SKM-1 treated with dmso at 0.1 percent for 144 hours (cell line): ENCODE measurements around the gene SOD1.

Source experiments
- DNase-seq: peaks from one replicate; lab custom pipeline; 2025; ENCODE audit not compliant: unreplicated experiment; lab: John Stamatoyannopoulos, UW

SOD1 gene

DNA sequence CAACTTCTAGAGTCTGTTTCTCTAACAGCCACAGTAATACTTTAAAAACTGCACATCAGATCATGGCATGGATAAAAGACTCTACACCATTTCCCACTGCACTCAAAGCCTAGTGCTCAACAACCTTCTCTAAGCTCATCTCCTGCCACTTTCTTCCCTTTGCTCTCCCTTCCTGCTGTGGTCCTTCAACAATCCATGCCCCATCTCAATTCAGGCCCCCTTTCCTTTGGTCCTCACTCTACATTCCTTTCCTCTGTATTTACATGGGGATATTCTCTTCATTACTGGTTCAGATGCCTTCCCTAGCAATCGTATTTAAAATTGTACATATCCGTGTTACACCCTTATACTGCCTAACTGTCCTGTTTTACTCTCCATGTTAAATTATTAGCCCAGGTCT is 19.0 kb downstream of the SOD1 start:
- no peak for DNase-seq

- no peak for DNase-seq
Measured at GRCh38 chr21:31682620-31683019, 23.1 kb downstream of the SOD1 start.

DNA sequence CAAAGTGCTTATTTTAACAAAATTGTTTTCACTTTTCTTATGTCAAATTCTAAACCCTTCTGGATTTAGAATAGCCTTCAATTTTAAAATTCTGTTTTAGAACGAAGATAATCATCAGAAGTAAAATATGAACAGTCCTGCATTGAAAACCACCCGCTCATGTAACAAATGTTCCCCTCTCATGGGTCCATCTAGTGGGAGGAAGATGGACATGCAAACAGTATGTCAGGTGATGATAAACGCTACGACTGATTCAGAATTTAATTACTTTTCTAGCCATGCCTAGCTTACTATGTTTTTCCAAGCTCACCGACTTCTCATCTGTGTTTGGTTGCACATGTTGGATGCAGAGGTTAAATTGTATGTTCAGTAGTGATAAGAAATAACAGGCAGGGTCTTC is 23.5 kb downstream of the SOD1 start:
- DNase-seq: no peak

GRCh38 chr21:31684918-31685317 is 25.4 kb downstream of the SOD1 start:
- no peak for DNase-seq

DNA sequence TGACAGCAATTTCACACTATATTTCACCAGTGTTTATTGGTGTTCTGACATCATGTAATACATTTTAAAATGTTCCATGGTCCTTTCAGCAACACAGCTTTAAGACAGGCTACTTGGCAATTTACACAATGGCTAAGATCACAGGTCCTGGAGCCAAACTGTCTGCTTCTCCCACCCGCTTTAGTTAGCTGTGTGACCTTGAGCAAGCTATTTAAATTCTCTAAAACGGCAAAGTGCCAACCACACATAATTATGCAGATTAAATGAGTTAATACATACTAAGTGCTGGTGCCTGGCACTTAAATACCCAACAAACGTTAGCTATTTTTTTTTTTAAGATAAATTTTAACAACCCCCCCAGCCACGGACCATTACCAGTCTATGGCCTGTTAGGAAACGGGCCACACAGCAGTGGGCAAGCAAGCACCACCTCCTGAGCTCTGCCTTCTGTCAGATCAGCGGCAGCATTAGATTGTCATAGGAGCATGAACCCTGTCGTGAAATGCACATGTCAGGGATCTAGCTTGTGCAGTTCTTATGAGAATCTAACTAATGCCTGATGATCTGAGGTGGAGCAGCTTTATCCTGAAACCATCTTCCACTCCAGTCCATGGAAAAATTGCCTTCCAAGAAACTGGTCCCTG is 26.9 kb downstream of the SOD1 start:
- no peak for DNase-seq

GRCh38 chr21:31687108-31687507 is 27.6 kb downstream of the SOD1 start:
- DNase-seq: no peak

- no peak for DNase-seq
Measured at GRCh38 chr21:31688603-31689368, 29.3 kb downstream of the SOD1 start.

DNA sequence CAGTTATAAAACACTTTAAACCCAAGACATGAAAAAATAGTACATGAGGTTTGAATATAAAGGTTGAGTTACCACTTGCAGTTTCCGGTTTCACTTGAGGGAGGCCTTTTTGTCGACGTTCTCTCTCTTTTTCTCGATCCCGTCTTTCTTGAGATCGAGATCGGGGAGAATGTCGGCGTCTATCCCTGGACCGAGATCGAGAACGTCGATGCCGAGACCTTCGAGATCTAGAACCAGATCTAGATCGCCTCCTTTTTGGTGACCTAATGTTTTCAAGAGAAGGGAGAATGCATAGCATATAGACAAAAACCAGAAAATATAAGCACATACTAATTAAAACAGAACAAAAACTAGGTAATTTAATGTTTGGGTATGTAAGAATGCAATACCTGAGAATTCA is 33.7 kb downstream of the SOD1 start:
- no peak for DNase-seq

DNA sequence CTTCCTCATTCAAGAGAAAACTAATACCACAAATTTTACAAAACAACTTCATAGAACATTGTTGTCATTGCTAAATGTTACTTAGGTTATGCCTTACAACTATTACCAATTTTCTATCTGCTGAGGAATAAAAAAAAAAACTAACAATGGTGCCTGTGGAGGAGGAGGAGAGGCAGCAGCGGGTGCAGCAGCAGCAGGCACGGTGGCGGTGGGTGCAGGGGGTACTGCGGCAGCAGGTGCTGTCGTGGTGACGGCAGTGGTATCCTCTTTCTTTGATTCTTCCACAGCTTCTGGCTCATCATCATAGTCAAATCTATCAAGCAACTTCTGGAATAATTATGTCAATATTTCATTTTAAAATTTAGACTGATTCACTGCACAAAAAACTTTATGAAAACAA is 36.9 kb downstream of the SOD1 start:
- no peak for DNase-seq

DNA sequence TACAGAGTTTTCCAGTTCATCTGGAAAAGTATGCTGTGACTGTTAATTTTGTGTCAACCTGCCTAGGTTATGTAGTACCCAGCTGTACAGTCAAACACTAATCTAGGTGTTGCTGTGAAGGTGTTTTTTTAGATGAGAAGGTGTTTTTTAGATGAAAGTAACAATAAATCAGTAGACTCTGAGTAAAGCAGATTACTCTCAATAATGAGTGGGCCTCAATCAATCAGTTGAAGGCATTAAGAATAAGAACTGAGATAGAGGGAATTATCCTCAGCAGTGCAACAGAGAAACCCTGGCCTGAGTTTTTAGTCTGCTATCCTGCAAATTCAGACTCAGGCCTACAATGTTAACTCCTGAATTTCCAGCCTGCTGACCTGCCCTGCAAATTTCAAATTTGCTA is 39.0 kb downstream of the SOD1 start:
- DNase-seq: no peak

DNA sequence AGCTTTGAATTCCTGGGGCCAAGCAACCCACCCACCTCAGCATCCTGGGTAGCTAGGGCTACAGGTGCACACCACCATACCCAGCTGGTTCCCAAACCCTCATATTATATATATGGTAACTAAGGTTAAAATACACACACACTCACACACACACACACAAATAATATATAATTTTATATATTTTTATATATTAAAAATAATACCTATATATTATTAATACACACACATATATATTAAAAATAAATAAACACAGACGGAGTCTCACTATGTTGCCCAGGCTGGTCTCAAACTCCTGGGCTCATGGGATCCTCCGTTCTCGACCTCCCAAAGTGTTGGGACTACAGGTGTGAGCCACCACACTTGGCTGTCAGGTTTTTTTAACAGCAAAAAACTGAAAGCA is 40.5 kb downstream of the SOD1 start:
- DNase-seq: no peak

- DNase-seq: no peak
Measured at GRCh38 chr21:31706562-31706961, 47.1 kb downstream of the SOD1 start.

DNA sequence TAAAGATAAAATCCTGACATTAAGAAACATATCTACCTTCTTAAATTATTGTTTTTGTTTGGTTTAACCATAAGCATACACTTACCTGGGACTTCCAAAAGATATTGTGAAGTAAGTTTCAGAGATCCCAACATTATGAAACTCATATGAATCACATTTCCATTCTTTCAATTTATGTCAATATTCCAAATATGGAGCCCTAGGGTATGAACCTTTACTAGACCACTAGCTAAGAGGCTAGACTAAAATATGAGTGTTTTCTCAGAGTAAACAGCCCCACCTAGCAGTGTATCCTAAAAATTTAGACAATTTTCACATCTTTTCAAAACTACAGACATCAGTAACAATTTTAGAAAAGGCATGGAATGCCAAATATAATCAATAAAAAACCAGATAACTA is 48.0 kb downstream of the SOD1 start:
- no peak for DNase-seq

- no peak for DNase-seq
Measured at GRCh38 chr21:31708541-31708940, 49.0 kb downstream of the SOD1 start.

DNA sequence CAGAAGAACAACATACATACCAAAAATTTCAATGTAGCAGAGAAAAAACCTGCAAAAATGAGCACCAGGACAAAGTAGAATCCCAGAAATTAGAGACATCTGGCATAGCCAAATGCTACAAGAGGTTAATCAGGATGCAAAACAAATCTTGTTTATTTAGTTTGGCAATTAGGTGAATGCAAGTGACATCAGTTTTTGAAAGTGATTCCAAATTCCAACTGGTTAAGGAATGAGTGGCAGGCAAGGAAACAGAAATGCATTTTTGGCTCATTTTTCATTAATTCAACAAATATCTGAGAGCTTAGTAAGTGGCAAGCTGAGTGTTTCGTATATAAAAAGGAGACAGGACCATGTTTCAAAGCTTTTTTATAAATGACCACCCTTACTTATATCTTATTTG is 51.1 kb downstream of the SOD1 start:
- no peak for DNase-seq

DNA sequence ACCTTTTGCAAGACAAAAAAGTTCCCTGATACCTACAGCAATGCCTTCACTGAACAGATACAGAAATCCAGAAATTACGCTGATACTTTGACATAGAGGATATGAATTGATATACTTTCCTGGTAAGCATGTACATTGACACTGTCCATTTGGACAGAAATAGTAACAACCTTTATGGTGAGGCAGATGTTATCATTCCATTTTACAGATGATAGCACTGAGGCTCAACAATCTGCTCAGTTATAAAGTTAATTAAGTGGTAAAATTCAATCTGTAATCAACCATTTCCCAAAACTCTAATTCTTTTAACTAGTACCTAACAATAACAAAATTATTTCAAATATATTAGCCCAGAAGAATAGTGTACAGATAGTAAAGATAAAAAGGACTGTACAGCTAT is 51.8 kb downstream of the SOD1 start:
- DNase-seq: no peak

DNA sequence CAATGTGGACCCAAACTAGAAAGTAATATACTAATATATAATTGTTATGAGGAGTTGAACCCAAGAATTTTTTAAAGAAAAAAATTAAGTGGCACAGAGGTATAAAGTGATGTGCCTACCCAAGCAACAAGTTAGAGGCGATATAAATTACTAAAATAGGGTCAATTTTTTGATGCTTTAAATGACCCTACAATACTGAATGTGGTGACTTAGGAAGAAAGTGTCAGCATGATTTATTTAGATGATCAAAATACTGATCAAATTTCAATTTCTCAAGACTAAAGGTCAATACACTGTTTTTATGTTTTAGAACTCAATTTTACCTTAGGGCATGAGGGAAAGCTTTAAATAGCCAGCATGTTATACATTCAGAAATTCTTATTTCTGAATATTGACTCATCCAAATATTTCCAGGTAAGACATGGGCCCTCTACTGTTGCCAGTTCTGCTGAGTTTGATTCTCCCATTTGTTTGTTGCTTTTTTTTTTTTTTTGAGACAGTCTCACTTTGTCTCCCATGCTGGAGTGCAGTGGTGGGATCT is 52.3 kb downstream of the SOD1 start:
- no peak for DNase-seq

DNA sequence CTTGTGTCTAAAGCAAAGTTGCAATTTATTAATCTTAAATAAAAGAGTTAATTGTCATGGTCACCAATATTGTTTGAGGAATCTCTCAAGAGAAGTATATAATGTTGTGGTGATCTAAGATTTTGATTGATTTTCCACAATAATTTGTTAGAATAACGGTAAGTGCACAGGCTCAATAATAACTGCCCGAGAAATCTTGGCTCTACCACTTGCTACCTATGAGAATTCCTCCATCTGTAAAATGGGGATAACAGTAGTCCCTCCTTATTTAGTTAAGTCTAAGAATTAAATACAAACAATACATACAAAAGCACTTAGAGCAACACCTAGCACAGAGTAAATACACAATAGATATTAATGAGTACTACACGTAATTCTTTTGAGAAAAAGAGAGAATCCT is 53.6 kb downstream of the SOD1 start:
- DNase-seq: no peak

DNA sequence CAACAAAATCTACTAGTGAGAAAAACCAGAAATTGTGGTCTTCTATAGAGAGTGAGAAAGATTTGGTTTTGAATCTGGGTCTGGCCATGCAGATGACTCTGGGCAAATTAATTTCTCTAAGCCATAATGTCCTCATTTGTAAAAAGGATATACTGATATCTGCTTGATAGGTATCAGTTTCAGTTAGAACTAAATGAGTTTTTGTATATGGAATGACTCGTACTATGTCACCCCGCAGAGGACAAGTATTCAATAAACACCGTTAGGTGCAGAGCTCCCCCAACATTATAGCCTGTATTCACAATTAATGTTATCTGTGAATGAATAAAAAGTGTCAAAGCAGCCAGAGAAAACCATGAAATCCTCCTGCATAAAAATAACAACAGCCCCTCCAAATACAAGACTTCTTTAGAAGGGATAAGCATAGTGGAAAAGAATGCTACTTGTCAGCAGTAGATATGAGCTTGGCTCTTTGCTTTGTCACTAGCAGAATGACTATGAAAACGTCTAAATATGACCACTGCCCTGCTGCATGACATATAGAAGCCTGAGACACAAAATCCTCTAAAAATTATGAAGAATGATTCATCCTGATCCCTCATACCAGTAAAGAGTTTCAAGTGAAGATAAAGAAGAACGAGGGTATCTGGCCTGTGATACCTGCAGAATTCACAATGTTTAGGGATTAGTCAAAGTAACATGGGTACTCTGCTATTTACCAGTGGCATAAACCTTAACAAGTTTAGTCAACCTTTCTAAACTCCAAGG is 54.7 kb downstream of the SOD1 start:
- no peak for DNase-seq

DNA sequence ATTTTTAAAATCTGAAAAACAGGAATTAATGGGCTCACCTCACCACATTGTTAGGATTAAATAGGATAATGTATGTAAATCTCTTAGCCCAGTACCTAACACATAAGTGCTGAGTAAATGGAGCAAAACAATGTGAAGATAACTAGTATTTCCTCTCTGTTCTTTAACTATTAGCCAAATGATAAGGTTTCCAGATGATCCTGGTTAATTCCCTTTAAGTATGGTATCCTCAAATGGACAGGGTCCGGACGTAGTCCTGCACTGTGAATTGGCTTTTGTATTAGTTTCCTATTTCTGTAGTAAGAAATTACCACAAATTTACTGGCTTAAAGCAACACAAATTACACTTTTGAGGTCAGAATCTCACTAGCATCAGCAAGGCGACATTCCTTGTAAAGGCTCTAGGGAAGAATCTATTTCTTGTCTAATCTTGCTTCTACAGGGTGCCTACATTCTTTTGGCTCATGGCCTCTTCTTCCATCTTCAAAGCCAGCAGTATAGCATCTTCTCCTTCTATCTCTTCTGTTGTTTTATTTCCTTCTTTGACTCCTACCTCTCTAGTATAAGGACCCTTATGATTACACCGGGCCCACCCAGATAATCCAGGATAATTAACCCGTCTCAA is 55.4 kb downstream of the SOD1 start:
- DNase-seq: no peak

GRCh38 chr21:31716106-31716505 is 56.6 kb downstream of the SOD1 start:
- no peak for DNase-seq
